ENCODE results near the gene SHTN1.

The SHTN1 gene

DNA sequence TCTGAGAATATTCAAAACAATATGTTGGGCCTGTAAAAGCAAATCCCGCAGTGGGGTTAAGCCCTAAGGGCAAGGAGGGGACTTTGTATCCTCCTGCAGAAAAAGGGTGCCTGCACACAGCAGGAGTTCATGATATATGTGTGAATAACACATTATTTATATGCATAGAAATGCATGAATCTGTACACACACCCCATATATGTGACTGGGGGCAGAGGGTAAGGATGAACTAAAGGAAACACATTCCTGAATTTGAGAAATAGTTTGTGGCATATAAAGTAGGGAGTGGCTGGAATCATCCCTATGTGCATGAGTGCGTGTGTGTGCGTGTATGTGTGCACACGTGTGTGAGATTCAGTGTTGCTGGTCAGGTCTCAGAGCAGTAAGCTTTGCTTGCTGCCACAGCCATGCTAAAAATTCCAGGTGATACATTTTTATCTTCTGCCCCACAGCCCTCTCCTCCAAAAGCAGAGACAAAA is 136.8 kb downstream of the SHTN1 start:
- H3K27ac ChIP-seq (ENCODE audit: low read length): no peak overlapping the region
- H3K4me3 ChIP-seq (ENCODE audit: low read depth in 1 of 2, low read length in 2 of 2): no peak overlapping the region
- no peaks in the 10 kb centered on the region for H3K4me1 ChIP-seq (ENCODE audit: control insufficient read depth in 1 of 2, insufficient read depth in 2 of 2, low read length in 2 of 2)
- no peaks in the 10 kb centered on the region for H3K27me3 ChIP-seq (ENCODE audit: low read depth, low read length)
- no peaks in the 10 kb centered on the region for H3K36me3 ChIP-seq (ENCODE audit: control insufficient read depth in 1 of 2, insufficient read depth in 2 of 2, low read length in 2 of 2)
- H3K9me3 ChIP-seq (ENCODE audit: control insufficient read depth in 1 of 2, low read length in 2 of 2): no peaks in the 10 kb centered on the region

DNA sequence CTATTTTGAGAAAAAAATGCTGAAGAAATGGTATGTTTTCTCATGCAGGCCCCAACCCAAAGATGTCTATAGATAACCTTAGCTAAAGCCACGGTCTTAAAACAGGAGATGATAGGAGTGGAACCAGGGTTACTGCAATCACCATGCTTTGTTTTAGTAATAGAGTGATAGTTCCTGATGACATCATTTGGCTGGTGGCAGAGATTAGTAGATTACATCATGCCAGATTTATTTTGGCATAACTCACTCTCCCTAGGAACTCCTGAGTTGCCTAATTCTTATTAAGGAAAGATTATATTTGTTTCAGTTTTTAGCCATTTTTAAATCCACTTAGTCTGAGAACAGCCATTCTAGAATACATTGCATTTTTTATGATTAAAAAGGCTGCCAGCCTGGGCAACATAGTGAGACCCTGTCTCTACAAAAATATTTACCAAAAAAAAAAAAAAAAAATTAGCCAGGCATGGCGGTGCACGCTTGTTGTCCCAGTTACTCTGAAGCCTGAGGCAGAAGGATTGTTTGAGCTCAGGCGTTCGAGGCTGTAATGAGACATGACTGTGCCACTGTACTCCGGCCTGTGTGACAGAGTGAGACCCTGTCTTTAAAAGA is 137.9 kb downstream of the SHTN1 start:
- no peaks in the 10 kb centered on the region for H3K36me3 ChIP-seq (ENCODE audit: control insufficient read depth in 1 of 2, insufficient read depth in 2 of 2, low read length in 2 of 2)
- no peak overlapping the region for H3K4me3 ChIP-seq (ENCODE audit: low read depth in 1 of 2, low read length in 2 of 2)
- no peaks in the 10 kb centered on the region for H3K4me1 ChIP-seq (ENCODE audit: control insufficient read depth in 1 of 2, insufficient read depth in 2 of 2, low read length in 2 of 2)
- no peaks in the 10 kb centered on the region for H3K9me3 ChIP-seq (ENCODE audit: control insufficient read depth in 1 of 2, low read length in 2 of 2)
- no peak overlapping the region for H3K27ac ChIP-seq (ENCODE audit: low read length)
- H3K27me3 ChIP-seq (ENCODE audit: low read depth, low read length): no peaks in the 10 kb centered on the region

DNA sequence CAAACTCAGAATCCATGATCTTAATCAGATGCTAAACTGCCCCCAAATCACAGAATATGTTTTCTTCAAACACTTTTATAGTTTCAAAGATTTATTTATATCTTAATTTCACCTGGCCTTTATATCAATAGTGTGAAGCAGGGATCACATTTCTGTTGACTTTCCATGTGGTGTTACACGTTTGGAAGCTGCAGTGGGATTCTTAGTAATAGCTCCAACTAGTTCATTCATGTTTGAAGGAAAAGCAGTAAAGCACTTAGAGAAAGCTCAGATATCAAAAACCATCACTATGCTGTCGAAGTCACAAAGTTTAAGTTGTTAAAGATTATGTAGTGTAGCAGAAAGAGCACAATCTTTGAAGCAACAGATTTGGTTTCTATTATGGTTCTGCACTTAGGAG is 138.9 kb downstream of the SHTN1 start:
- no peaks in the 10 kb centered on the region for H3K4me1 ChIP-seq (ENCODE audit: control insufficient read depth in 1 of 2, insufficient read depth in 2 of 2, low read length in 2 of 2)
- no peak overlapping the region for H3K27ac ChIP-seq (ENCODE audit: low read length)
- no peaks in the 10 kb centered on the region for H3K36me3 ChIP-seq (ENCODE audit: control insufficient read depth in 1 of 2, insufficient read depth in 2 of 2, low read length in 2 of 2)
- no peaks in the 10 kb centered on the region for H3K27me3 ChIP-seq (ENCODE audit: low read depth, low read length)
- no peak overlapping the region for H3K4me3 ChIP-seq (ENCODE audit: low read depth in 1 of 2, low read length in 2 of 2)
- H3K9me3 ChIP-seq (ENCODE audit: control insufficient read depth in 1 of 2, low read length in 2 of 2): no peaks in the 10 kb centered on the region

GRCh38 chr10:116864436-116864835 is 140.6 kb downstream of the SHTN1 start:
- Histone ChIP-seq H3K36me3 (ENCODE audit: control insufficient read depth in 1 of 2, insufficient read depth in 2 of 2, low read length in 2 of 2) (no peaks in the 10 kb centered on the region), H3K27ac (ENCODE audit: low read length) (no peak overlapping the region), H3K27me3 (ENCODE audit: low read depth, low read length) (no peaks in the 10 kb centered on the region), H3K9me3 (ENCODE audit: control insufficient read depth in 1 of 2, low read length in 2 of 2) (no peaks in the 10 kb centered on the region), H3K4me3 (ENCODE audit: low read depth in 1 of 2, low read length in 2 of 2) (no peak overlapping the region), H3K4me1 (ENCODE audit: control insufficient read depth in 1 of 2, insufficient read depth in 2 of 2, low read length in 2 of 2) (no peaks in the 10 kb centered on the region)

DNA sequence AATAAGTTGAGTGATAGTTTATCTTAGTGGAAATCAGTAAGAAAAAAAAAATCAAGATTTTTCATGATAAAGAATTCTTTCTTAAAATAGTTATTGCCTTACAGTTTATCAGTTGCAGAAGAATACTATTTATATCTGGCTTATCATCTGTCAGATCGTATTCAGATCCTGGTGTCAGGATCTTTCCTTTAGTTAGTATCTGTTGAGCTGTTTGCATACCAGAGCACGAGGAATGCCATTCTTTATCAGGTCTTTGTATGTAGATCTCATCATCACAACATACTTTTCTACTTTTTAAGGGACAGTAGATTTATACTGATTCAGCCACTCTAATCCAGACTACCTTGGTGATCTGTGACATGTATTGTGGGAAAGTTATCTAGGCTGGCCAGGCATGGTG is 143.2 kb downstream of the SHTN1 start:
- Histone ChIP-seq H3K4me1 (ENCODE audit: control insufficient read depth in 1 of 2, insufficient read depth in 2 of 2, low read length in 2 of 2) (no peaks in the 10 kb centered on the region), H3K36me3 (ENCODE audit: control insufficient read depth in 1 of 2, insufficient read depth in 2 of 2, low read length in 2 of 2) (no peaks in the 10 kb centered on the region), H3K9me3 (ENCODE audit: control insufficient read depth in 1 of 2, low read length in 2 of 2) (peaks cover 4% of the 10 kb centered on the region in 2 donors), H3K27me3 (ENCODE audit: low read depth, low read length) (no peaks in the 10 kb centered on the region), H3K27ac (ENCODE audit: low read length) (no peak overlapping the region), H3K4me3 (ENCODE audit: low read depth in 1 of 2, low read length in 2 of 2) (no peak overlapping the region)

- H3K4me3 ChIP-seq (ENCODE audit: low read depth in 1 of 2, low read length in 2 of 2): no peak overlapping the region
- no peaks in the 10 kb centered on the region for H3K27me3 ChIP-seq (ENCODE audit: low read depth, low read length)
- no peaks in the 10 kb centered on the region for H3K4me1 ChIP-seq (ENCODE audit: control insufficient read depth in 1 of 2, insufficient read depth in 2 of 2, low read length in 2 of 2)
- H3K36me3 ChIP-seq (ENCODE audit: control insufficient read depth in 1 of 2, insufficient read depth in 2 of 2, low read length in 2 of 2): no peaks in the 10 kb centered on the region
- H3K9me3 ChIP-seq (ENCODE audit: control insufficient read depth in 1 of 2, low read length in 2 of 2): peaks cover 4% of the 10 kb centered on the region in 2 donors
- no peak overlapping the region for H3K27ac ChIP-seq (ENCODE audit: low read length)
Observed at GRCh38 chr10:116857156-116857555, 147.8 kb downstream of the SHTN1 start.

GRCh38 chr10:116853701-116854100 is 151.3 kb downstream of the SHTN1 start:
- H3K36me3 ChIP-seq (ENCODE audit: control insufficient read depth in 1 of 2, insufficient read depth in 2 of 2, low read length in 2 of 2): no peaks in the 10 kb centered on the region
- peaks cover 6 to 8% of the 10 kb centered on the region in 2 donors for H3K4me1 ChIP-seq (ENCODE audit: control insufficient read depth in 1 of 2, insufficient read depth in 2 of 2, low read length in 2 of 2)
- no peak overlapping the region for H3K27ac ChIP-seq (ENCODE audit: low read length)
- no peak overlapping the region for H3K4me3 ChIP-seq (ENCODE audit: low read depth in 1 of 2, low read length in 2 of 2)
- peaks cover 6% of the 10 kb centered on the region for H3K27me3 ChIP-seq (ENCODE audit: low read depth, low read length)
- H3K9me3 ChIP-seq (ENCODE audit: control insufficient read depth in 1 of 2, low read length in 2 of 2): peaks cover 4% of the 10 kb centered on the region in 2 donors

DNA sequence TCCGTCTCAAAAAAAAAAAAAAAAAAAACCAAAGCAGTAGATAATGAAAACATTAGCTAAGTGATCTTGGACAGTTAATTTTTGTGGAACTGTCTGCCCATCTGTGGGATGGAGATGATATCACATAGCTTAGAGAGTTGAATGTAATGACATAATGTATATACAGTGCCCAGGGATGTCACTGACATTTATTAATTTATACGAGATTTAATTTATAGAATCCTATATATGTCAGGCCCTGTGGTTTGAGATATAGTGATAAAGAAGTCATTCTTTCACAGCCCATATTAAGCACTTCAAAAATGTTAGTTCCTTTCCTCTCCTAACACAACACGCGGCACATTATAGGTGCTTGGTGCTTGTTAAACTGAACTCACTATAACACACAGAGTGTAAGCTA is 151.7 kb downstream of the SHTN1 start:
- H3K27me3 ChIP-seq (ENCODE audit: low read depth, low read length): peaks cover 6% of the 10 kb centered on the region
- no peak overlapping the region for H3K27ac ChIP-seq (ENCODE audit: low read length)
- H3K4me1 ChIP-seq (ENCODE audit: control insufficient read depth in 1 of 2, insufficient read depth in 2 of 2, low read length in 2 of 2): peaks cover 6 to 11% of the 10 kb centered on the region in 2 donors
- peaks cover 4% of the 10 kb centered on the region in 2 donors for H3K9me3 ChIP-seq (ENCODE audit: control insufficient read depth in 1 of 2, low read length in 2 of 2)
- H3K36me3 ChIP-seq (ENCODE audit: control insufficient read depth in 1 of 2, insufficient read depth in 2 of 2, low read length in 2 of 2): no peaks in the 10 kb centered on the region
- H3K4me3 ChIP-seq (ENCODE audit: low read depth in 1 of 2, low read length in 2 of 2): no peak overlapping the region

DNA sequence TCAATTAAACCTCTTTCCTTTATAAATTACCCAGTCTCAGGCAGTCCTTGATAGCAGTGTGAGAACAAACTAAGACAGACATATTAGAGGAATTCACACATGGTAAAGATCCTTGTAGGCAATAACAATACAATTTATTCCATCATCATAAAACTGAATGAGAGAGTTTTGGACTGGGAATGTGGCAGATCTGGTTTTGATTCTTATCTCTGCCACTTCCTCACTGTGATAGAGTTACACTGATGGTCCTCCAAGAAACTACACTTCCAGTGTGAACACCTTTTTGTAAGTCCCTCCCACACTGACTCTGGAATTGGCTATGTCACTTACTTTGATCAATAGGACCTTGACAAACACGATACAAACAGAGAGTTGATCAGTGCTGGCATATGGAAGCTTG is 152.7 kb downstream of the SHTN1 start:
- peaks cover 6% of the 10 kb centered on the region for H3K27me3 ChIP-seq (ENCODE audit: low read depth, low read length)
- peaks cover 6 to 11% of the 10 kb centered on the region in 2 donors for H3K4me1 ChIP-seq (ENCODE audit: control insufficient read depth in 1 of 2, insufficient read depth in 2 of 2, low read length in 2 of 2)
- H3K4me3 ChIP-seq (ENCODE audit: low read depth in 1 of 2, low read length in 2 of 2): no peak overlapping the region
- no peak overlapping the region for H3K27ac ChIP-seq (ENCODE audit: low read length)
- H3K36me3 ChIP-seq (ENCODE audit: control insufficient read depth in 1 of 2, insufficient read depth in 2 of 2, low read length in 2 of 2): no peaks in the 10 kb centered on the region
- no peaks in the 10 kb centered on the region for H3K9me3 ChIP-seq (ENCODE audit: control insufficient read depth in 1 of 2, low read length in 2 of 2)

DNA sequence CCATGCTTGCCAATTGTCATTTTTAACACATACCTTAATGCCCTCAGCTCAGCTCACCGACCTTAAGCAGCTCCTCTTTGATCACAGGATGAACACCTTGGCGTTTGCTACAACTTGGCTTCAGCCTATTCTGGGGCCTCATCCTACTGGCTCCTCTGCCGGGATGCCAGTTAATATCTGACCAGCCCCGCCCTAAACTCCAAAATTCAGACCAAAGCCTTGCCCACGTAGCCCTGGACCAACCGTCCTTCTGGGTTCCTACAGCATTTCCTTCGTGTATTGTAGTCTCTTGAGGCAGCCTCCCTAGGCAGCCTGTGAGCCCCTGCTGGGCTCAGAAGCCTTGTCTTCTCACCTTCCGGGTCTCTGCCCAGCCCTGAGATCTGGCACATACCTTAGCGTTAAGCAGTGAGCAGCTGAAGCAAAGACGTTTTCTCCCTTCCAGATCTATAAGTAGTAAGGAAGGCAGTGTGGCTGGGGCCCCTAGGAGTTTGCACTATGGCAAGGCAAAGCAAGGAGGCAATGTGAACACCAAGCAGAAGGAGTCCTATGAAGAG is 154.9 kb downstream of the SHTN1 start:
- no peak overlapping the region for H3K27ac ChIP-seq (ENCODE audit: low read length)

DNA sequence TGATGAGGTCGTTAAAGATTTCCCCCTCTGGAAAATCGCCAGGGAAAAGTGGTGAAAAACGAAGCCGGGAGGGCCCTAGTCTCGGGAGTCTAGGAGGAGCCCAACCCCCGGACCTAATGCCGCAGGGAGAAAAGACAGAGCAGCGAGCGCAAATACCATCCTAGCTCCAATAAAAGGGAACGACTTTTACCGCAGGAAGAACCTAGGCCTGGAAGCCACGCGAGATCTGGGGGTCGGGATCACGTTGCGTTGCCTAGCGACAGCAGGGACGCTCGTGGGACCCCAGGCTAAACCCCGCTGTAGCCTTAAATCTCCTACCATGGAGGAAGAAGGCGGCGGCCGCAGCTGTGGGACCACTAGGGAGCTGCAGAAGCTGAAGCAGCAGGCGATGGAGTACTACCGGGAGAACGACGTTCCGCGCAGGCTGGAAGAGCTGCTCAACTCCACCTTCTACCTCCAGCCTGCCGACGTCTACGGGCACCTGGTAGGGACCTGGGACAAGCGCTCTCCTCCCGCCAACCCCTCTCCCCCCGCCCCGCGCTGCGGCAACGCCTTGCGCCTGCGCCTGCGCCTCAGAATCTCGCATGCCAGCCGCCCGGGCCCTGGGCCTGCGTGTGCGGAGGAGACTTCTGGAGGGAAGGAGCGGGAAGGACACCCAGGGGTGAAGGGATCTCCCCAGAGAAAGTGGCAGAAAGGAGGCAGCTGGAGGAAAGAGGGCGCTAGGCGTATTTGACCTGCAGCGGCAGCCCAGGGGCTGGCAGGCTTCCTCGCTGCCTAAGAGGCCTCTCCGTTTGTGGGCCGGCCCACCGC is 155.5 kb downstream of the SHTN1 start, which contains the start of gene ENO4:
Gene ENO4 (plus strand): TSS at position 252 of the 810 bp plus-strand sequence. CDS start 68 bp downstream, at position 320.
- Histone ChIP-seq H3K9me3 (ENCODE audit: control insufficient read depth in 1 of 2, low read length in 2 of 2) (no peaks in the 10 kb centered on the region), H3K27ac (ENCODE audit: low read length) (no peak within 1 kb of the TSS), H3K4me3 (ENCODE audit: low read depth in 1 of 2, low read length in 2 of 2) (peak within 1 kb of the TSS; percentile 77 to 82), H3K27me3 (ENCODE audit: low read depth, low read length) (peaks cover 6% of the 10 kb centered on the region), H3K4me1 (ENCODE audit: control insufficient read depth in 1 of 2, insufficient read depth in 2 of 2, low read length in 2 of 2) (peaks cover 6 to 11% of the 10 kb centered on the region in 2 donors), H3K36me3 (ENCODE audit: control insufficient read depth in 1 of 2, insufficient read depth in 2 of 2, low read length in 2 of 2) (no peaks in the 10 kb centered on the region)

More for the DNA sequence above, 154.9 kb downstream of the SHTN1 start:
- H3K36me3 ChIP-seq (ENCODE audit: control insufficient read depth in 1 of 2, insufficient read depth in 2 of 2, low read length in 2 of 2): no peaks in the 10 kb centered on the region
- peaks cover 6 to 11% of the 10 kb centered on the region in 2 donors for H3K4me1 ChIP-seq (ENCODE audit: control insufficient read depth in 1 of 2, insufficient read depth in 2 of 2, low read length in 2 of 2)
- no peaks in the 10 kb centered on the region for H3K9me3 ChIP-seq (ENCODE audit: control insufficient read depth in 1 of 2, low read length in 2 of 2)
- peaks cover 6% of the 10 kb centered on the region for H3K27me3 ChIP-seq (ENCODE audit: low read depth, low read length)
- peak overlapping the region; percentile 77 to 82 for H3K4me3 ChIP-seq (ENCODE audit: low read depth in 1 of 2, low read length in 2 of 2)
